Posterior vena cava (tissue), 2 donors: ENCODE results near the gene MYO19. TPM values are rescaled to one million over a fixed set of nuclear protein-coding genes. Genes with fewer than 3 reads are reported as not detected.
A peak's percentile ranks its signal among the peaks of the same experiment; 100 is the strongest.
"Not testable (repeated sequence)": the region's sequence is repeated elsewhere in the genome, so short reads cannot be mapped to it uniquely, and the experiment has no call there.

ENCODE experiments used
- DNase-seq: peaks from one replicate; pipeline ENCODE4 v3.0.0-alpha.2; 2020; ENCODE audit warnings: low spot score
- intact Hi-C, 2 donors: fragments of 100-400 bp; cut with DNase I; formaldehyde crosslinking; loops; one replicate each; pipeline versions ENCODE4 v1.14.1 to v1.14.2; 2022 to 2023
- total RNA-seq, 2 donors: library from RNA; stranded (reverse); fragmentation: NEBNext Ultra II Directional; extraction: Animal tissue kit (Norgen Biotek cat#: 25700); gene quantifications; one replicate each; pipeline ENCODE4 v1.2.1, GENCODE V29; 2021
- donor health status: DM: yes; HTN: yes; CAD: no.
- donor health status: DM: yes; HTN: yes; CAD: no.

The MYO19 gene
- total RNA-seq, 2 donors from 2014 or later: 32.7 to 36.4 TPM

GRCh38 chr17:36535669-36536081 lies 1.0 kb upstream of the MYO19 start:
- DNase-seq: no peak
- intact Hi-C loops: no loop called here

GRCh38 chr17:36533935-36534839 lies 481 bp downstream of the MYO19 start:
- intact Hi-C loops: no loop called here
- DNase-seq: peak; percentile 86

GRCh38 chr17:36532435-36532975 lies 2.2 kb downstream of the MYO19 start:
- intact Hi-C loops: no loop called here
- DNase-seq: peak; percentile 42

- intact Hi-C loops: no loop called here
- peak; percentile 10 for DNase-seq
These were observed 5.5 kb downstream of the MYO19 start for GRCh38 chr17:36529121-36529520.

- intact Hi-C loops: no loop called here
- peak; percentile 73 for DNase-seq
These were observed 6.9 kb downstream of the MYO19 start for GRCh38 chr17:36527621-36528250.

GRCh38 chr17:36525888-36526287 lies 8.8 kb downstream of the MYO19 start:
- no peak for DNase-seq
- intact Hi-C loops: no loop called here

- peak; percentile 24 for DNase-seq
- intact Hi-C loops: no loop called here
These were observed 9.6 kb downstream of the MYO19 start for GRCh38 chr17:36525113-36525512.

- intact Hi-C loops: no loop called here
- no peak for DNase-seq
These were observed 10.2 kb downstream of the MYO19 start for GRCh38 chr17:36524428-36524876.

- no peak for DNase-seq
- intact Hi-C loops: no loop called here
These were observed 11.6 kb downstream of the MYO19 start for GRCh38 chr17:36523113-36523512.

GRCh38 chr17:36515837-36516236 lies 18.8 kb downstream of the MYO19 start:
- intact Hi-C loops: no loop called here

GRCh38 chr17:36514856-36515255 lies 19.8 kb downstream of the MYO19 start:
- intact Hi-C loops: no loop called here

More at GRCh38 chr17:36515837-36516236, 18.8 kb downstream of the MYO19 start:
- DNase-seq: no peak

GRCh38 chr17:36512641-36513040 lies 22.0 kb downstream of the MYO19 start:
- no peak for DNase-seq
- intact Hi-C loops: no loop called here

More at GRCh38 chr17:36514856-36515255, 19.8 kb downstream of the MYO19 start:
- DNase-seq: no peak

GRCh38 chr17:36511216-36511615 lies 23.5 kb downstream of the MYO19 start:
- intact Hi-C loops: no loop called here
- peak; percentile 19 for DNase-seq

- DNase-seq: no peak
- intact Hi-C loops: no loop called here
These were observed 24.0 kb downstream of the MYO19 start for GRCh38 chr17:36510636-36511035.

- intact Hi-C loops: no loop called here
- peak; percentile 45 for DNase-seq
These were observed 25.2 kb downstream of the MYO19 start for GRCh38 chr17:36509272-36509985.

- intact Hi-C loops: not testable (repeated sequence)
- peak; percentile 35 for DNase-seq
These were observed 26.2 kb downstream of the MYO19 start for GRCh38 chr17:36508439-36508838.

GRCh38 chr17:36507266-36507665 lies 27.4 kb downstream of the MYO19 start:
- DNase-seq: peak; percentile 19

GRCh38 chr17:36506831-36507230 lies 27.8 kb downstream of the MYO19 start:
- DNase-seq: no peak
- intact Hi-C loops: no loop called here

More at GRCh38 chr17:36507266-36507665, 27.4 kb downstream of the MYO19 start:
- intact Hi-C loops: no loop called here

- intact Hi-C loops: no loop called here
These were observed 28.3 kb downstream of the MYO19 start for GRCh38 chr17:36506249-36506826.

More at GRCh38 chr17:36506249-36506826, 28.3 kb downstream of the MYO19 start:
- DNase-seq: no peak
